ENCODE data around the gene ARRDC2.
A peak's percentile ranks its signal among the peaks of the same experiment; 100 is the strongest.
"Not testable (repeated sequence)": the region's sequence is repeated elsewhere in the genome, so short reads cannot be mapped to it uniquely, and the experiment has no call there.

ARRDC2 gene

DNA sequence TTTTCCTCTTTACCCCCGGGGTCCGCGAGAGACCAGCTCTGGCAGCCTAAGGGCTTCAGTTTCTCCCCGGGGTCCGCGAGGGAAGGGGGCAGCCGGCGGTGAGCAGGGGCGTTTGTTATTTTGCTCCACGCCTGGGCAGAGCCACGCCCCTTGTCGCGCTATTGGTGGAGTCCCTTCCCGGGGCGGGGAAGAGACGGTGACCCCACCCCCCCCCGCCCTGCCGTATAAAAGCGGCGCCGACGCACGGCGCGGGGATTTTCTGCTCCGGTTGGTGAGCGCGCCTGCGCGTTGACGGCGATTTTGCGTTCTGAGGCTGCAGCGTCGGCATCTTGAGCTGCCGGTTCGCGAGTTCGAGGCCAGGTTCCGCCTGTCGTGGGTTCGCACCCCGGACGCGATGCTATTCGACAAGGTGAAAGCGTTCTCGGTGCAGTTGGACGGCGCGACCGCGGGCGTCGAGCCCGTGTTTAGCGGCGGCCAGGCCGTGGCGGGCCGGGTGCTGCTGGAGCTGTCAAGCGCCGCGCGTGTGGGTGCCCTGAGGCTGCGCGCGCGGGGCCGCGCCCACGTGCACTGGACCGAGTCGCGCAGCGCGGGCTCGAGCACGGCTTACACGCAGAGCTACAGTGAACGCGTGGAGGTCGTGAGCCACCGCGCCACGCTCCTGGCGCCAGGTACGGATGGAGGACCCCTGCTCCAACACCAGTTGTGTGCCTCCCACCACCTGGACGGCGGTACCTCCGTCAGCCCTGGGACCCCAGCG lies at the start of gene ARRDC2:
Gene ARRDC2, plus strand, starts transcription at position 254 of the 757 bp plus-strand sequence. Its CDS starts 141 bp downstream, at position 395.
- peak; percentile 80 for DNase-seq (ENCODE audit: low read depth)

DNA sequence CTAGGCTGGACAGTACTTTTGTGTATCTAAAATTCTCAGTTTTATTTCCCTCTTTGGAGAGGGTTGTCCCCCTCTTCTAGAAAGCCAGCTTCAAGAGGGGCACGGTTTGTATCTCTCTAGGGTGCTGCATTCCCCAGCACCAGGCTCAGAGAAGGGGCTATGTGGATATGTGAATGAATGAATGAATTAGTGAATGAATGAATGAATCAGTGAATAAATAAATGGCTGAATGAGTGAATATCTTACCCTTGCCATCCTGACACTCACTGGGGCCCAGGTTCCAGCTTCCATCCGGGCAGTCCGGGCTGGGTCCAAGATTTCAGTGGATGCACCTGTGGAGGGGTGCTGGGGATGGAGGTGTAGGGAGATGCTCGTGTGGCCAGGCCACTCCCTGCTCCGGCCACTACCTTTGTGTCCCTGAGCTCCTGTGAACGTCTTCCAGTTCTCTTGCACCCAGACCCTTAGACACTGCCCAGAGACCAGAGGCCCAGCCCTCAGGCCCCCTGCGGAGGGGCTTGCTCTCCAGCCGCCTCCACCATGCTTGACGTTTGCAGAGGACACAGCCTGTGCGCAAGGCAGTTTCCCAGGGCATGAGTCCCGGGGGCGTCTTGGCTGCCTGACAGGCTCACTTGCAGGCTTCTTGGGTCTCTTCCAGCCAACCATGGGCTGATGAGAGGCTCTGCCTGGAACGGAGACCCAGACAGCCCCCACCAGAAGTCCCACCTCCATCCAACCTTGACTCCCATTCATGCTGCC lies 43.9 kb upstream of the ARRDC2 start:
- no peak for DNase-seq (ENCODE audit: low read depth)

DNA sequence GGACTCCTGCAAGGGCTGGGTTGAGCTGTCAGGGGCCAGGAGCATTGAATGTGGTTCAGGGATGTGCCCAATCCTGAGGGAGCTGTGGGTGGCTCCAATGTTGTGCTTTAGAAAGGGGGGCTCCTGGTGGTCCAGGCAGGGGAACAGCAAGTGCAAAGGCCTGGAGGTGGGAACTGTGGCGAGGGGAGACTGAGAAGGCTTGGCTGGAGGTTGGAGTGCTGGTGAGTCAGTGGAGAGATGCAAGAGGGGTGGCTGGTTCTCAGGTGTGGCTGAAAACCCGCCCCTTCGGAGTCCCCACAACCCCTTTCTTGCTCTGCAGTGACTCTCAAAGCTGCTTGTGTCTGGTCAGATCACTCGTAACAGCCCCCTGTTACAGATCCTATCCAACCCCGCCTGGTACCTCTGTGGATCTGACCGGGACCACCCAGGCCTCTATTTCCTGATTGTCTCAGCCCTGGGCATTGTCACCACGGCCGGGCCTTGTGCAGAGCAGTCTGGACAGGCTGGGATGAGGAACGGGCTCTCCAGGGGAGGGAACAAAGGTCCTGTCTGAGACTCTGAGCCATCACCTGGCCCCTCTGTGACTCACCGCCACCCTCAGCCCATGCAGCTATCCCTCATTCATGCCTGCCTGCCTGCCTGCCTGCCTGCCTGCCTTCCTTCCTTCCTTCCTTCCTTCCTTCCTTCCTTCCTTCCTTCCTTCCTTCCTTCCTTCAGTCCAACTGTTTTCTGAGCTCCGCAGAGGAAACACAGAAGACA lies 42.4 kb upstream of the ARRDC2 start:
- no peak for DNase-seq (ENCODE audit: low read depth)

DNA sequence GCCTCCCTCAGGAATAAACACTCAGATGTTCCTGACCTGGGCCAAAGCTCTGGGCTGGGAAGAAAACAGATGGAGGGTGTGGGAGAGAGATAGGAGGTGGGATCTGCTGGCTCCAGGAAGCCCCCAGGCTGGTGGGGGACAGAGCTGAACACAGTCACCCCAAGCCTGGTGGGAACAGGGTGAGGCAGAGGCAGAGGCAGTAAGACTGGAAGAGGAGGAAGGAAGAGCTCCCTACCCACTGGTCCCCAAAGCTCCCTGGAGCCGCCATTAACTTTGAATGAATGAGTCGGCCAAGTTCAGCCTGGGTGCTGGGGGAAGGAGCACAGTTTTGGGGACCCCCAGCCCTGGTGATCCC lies 41.9 kb upstream of the ARRDC2 start:
- DNase-seq (ENCODE audit: low read depth): no peak

DNA sequence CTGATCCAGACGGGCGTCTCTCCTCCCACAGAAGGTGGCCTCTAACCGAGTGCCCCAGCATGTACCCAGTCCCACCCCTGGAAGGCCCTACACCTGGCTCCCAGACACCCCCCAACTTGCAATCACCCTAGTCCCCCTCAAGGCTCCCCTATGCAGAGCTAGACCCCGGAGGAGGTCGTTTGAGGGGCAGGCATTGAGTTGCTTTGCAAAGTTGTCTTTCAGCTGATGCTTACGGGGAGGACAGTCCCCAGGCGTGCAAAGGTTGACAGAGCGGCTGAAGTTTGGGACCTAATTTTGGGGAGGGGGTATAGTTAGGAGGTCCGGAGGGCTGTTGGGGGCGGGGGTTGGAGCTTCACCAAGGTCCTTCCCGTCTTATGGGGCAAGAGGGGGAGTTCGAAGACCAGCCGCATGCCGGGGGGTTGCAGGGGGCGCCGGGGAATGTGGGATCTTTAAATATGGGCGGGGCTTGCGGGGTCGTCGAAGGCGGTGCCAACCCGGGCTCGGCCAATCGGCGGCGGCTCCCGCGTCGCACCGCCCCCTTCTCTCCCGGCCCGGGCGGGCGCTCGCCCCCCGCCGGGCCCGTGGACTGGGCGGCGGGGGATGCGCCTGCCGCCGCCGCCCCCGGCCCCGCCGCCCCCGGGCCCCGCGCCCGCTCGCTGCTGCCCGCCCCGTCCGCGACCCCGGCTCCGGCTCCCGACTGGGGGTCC lies 41.3 kb upstream of the ARRDC2 start, which contains the start of gene KCNN1:
Gene KCNN1, plus strand, starts transcription at position 558 of the 707 bp plus-strand sequence. CDS start 6,782 bp downstream, outside the sequence.
- no peak for DNase-seq (ENCODE audit: low read depth)

DNA sequence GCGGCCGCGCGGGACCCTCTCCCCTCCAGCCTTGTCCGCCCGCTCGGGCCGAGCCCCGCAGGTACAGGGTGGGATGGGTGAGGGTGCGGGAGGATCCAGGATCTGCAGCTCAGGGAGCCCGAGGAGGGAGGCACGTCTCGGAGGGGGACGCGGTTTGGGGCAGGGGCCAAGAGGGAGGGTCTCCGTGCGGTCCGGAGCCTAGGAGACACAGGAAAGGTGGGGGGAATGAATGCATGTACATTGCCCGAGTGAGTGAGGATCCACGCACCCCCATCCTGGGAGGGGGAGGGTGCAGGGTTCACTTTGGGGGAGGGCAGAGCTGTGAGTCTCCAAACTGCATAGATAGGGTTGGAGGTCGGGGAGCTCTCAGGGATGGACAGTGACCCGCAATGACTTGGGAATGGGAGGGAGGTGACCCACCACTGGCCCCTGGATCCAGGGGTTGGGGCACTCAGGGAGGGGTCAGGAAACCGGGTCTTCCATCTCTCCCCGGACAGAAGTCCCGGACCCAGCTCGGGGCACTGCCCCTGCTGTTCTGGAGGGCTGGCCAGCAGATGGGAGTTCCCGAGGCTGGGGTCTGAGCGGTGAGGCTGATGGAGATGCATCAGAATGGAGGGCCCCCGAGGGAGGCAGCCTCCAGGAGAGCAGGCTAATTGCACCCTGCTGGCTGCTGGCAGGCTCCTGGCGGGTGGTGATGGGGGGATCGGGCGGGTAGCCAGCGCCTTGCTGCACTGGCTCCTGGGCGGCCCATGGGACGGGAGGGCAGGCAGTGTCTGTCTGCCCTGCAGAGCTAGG lies 40.5 kb upstream of the ARRDC2 start:
- no peak for DNase-seq (ENCODE audit: low read depth)

DNA sequence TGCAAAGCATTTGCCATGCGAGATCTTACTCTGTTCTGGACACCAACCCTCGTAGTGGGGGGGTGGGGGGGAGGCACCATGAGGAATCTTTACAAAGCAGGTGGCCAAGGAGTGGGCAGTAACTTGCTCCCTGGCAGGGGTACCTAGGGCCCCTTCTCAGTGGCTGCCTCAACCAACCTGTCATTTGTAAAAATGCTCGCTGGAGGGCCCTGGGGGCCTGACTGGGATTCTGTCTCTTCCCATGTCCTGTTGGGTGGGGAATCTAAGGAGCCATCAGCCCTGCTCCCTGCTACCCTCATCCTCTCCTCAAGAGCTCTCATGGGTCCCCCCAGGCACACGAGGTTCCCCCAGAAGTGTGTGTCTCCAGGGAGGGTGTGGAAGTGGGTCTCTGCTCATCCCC lies 39.6 kb upstream of the ARRDC2 start:
- DNase-seq (ENCODE audit: low read depth): no peak

DNA sequence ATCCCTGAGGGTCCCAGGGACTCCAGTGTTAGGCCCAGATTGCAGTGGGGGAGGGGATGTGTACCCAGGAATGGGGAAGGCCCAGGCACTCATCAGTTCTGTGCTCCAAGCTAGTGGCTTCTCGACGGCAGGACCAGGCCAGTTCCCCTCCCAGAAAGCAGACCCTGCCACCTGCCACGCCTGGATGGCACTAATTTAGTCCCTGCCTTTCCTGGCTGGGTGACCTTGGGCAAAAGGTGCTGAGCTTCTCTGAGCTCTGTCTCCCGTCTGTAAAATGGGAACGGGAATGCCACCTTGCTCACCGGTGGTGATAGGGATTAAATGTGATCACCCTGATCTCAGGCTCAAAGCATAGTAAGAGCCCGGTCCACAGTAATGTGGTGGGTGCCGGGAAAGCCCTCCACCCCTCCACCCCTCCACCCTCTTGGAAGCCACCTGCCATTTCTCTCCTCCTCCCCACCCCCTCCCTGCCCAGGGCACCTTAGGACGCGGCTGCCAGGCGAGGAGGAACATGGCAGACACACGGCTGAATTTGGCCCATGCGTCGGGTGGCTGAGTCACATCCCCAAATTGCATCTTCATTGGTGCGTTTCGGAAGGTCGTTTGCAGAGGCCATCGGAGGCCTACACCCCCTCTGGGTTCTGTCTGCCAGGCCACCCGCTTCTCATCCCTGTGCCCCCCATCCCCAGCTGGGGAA lies 38.7 kb upstream of the ARRDC2 start:
- DNase-seq (ENCODE audit: low read depth): no peak

DNA sequence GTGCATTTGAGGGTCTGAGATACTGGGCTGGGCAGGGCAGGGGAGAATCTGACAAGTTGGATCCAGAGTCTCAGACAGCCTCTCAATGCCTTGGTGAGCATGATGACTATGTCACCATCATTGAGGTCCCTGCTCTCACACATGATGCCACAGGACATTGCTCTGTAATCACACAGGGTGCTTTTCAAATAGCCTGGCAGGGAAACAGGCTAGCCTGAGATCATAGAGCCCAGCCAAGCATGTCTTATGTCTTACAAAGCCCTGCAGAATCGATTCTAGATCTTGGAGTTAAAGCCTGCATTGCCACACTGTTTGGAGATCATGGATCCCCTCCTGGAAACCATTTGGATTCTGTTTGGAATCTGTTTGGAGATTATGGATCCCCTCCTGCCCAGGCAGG lies 35.7 kb upstream of the ARRDC2 start:
- no peak for DNase-seq (ENCODE audit: low read depth)

DNA sequence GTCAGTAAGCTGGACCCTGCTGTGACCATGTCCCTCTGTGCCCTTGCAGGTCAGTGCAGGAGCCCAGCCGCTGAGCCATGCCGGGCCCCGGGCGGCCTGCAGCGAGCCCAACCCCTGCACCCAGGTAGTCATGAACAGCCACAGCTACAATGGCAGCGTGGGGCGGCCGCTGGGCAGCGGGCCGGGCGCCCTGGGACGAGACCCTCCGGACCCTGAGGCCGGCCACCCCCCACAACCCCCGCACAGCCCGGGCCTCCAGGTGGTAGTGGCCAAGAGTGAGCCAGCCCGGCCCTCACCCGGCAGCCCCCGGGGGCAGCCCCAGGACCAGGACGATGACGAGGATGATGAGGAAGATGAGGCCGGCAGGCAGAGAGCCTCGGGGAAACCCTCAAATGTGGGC lies 34.2 kb upstream of the ARRDC2 start:
- no peak for DNase-seq (ENCODE audit: low read depth)

DNA sequence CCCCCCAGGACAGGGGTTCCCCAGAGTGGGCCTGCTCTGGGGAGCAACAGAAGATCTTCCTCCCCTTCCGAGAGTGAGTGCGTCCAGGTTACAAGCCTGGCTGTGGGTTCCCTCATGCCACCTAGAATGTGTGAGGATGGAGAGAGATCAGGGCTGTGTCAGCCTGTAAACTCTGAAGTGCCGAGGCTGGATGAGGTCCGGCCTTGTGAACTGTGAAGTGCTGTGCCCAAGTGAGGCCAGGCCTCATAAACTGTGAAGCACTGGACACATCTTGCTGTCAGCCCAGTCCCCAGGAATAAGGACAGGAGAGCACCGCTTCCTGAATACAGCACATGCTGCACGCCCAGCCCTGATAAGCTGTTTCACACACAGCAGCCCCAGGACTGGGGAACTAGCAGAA lies 33.4 kb upstream of the ARRDC2 start:
- no peak for DNase-seq (ENCODE audit: low read depth)

DNA sequence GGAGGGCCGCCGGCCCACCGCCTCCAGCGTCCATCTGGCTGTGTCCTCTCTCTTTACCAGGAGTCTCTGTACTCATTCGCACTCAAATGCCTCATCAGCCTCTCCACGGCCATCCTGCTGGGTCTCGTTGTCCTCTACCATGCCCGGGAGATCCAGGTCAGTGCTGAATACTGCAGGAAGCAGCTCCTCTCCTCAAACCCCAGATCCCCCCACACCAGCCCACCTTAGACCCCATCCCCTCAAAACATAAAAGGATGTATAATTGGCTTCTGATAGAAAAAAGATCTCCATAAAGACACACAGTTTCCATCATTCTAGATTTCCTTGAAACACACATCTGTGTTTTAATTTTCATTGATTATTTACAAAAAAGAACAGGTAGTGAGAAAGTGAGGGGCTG lies 32.9 kb upstream of the ARRDC2 start:
- DNase-seq (ENCODE audit: low read depth): no peak

DNA sequence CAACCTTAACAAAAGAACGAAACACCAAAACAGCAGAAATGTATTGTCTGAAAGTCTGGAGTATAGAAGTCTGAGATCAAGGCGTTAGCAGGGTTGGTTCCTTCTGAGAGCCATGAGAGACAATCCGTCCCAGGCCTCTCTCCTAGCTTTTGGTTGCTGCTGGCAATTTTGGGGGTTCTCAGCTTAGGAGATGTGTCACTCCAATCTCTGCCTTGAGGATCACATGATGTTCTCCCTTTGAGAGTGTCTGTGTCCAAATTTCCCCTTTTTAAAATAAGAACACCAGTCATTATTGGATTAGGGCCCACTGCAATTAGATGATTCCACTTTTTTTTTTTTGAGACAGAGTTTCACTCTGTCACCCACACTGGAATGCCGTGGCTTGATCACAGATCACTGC lies 30.9 kb upstream of the ARRDC2 start:
- DNase-seq (ENCODE audit: low read depth): no peak

DNA sequence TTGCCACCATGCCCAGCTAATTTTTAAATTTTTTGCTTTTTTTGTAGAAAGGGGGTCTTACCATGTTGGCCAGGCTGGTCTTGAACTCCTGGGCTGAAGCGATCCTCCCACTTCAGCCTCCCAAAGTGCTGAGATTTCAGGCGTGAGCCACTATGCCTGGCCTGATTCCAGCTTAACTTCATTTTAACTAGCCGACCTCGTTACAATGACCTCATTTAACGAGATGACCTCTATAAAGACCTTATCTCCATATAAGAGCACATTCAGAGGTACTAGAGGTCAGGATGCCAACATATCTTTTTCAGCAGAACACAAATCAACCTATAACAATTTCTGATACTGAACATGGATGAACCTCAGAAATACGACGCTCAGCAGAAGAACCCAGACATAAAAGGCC lies 30.5 kb upstream of the ARRDC2 start:
- no peak for DNase-seq (ENCODE audit: low read depth)

DNA sequence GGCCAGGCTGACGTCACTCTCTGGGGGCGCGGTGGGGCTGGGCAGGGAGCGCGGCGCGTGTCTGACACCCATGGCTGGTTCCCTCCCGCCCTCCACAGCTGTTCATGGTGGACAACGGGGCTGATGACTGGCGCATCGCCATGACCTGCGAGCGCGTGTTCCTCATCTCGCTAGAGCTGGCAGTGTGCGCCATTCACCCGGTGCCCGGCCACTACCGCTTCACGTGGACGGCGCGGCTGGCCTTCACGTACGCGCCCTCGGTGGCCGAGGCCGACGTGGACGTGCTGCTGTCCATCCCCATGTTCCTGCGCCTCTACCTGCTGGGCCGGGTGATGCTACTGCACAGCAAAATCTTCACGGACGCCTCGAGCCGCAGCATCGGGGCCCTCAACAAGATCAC lies 26.4 kb upstream of the ARRDC2 start:
- no peak for DNase-seq (ENCODE audit: low read depth)

DNA sequence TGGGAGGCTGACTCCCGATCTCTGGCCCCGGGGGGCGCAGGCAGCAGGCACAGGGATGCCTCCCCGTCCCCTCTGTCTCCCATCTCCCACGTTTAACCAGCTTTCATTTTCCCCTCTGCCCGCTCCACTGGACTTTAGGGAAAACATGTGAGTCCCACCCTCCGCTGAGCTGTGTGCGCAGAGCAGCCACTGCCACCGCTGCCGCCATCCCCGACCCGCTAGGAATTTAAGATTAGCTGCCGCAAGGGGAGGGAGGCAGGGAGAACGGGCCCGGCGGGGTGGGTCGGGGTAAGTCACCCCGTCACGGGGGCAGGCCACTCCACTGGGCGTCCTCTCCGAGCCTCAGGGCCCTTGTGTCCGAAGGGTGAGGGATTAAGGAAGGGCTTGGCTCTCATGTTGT lies 25.5 kb upstream of the ARRDC2 start:
- DNase-seq (ENCODE audit: low read depth): no peak

DNA sequence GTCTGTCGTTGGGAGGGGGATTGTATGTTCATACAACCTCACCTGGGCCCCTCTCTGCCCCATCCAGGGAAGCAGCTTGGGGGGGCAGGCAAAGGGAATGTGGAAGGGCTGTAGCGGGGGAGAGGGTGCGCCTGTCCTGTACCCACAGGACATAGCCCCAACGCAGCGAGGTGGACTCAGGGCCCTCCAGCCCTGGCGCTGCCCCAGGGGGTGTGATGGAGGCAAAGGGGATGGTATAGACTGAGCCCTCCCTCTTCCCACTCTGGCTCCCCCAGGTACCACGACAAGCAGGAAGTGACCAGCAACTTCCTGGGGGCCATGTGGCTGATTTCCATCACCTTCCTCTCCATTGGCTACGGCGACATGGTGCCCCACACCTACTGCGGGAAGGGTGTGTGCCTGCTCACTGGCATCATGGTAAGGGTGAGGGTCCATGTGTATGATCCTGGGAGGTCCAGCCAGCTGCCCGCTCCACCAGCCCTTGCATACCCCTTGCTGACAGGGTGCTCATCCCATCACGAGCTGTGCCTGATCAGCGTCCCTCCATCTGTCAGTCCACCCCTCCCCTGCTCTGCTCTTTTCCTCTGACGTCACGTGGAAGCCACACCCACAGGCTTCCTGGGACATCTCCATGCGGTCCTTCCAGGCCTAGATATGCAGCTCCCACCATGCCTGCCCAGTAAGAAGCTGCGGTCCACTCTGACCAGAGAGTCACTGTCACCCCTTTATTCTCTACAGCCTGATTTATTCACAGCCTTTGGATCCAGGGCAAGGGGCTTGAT lies 22.7 kb upstream of the ARRDC2 start:
- no peak for DNase-seq (ENCODE audit: low read depth)

DNA sequence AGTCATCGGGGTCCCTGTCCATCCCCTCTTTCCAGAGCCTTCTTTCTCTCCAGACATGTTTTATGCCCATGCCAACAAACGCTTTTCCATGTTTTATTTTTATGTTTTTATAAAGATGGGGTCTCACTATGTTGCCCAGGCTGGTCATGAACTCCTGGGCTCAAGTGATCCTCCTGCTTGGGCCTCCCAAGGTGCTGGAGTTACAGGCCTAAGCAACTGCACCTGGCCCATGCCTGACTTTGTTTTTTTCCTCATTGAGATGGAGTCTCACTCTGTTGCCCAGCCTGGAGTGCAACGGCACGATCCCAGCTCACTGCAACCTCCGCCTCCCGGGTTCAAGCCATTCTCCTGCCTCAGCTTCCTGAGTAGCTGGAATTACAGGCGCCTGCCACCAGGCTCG lies 21.4 kb upstream of the ARRDC2 start:
- not testable (repeated sequence) for DNase-seq (ENCODE audit: low read depth)

DNA sequence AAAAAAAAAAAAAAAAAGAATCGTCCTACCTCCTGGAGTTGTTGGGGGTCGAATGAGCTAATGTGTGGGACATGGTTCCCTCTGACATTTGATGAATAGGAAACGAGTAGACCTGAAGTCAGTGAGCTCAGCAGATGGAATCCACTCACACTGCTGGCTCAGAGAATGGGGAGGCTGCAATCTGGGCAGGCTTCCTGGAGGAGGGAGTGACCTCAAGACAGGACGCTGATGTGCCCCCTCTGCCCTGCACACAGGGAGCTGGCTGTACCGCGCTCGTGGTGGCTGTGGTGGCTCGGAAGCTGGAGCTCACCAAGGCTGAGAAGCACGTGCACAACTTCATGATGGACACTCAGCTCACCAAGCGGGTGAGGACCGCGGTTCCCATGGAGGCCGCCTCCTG lies 19.8 kb upstream of the ARRDC2 start:
- DNase-seq (ENCODE audit: low read depth): no peak
